Kidney glomerular epithelial cell (primary cell): ENCODE results near the gene PRKN.

ENCODE experiments used
- DNase-seq: peaks from one replicate; lab custom pipeline; 2025; lab: John Stamatoyannopoulos, UW

Gene PRKN

DNA sequence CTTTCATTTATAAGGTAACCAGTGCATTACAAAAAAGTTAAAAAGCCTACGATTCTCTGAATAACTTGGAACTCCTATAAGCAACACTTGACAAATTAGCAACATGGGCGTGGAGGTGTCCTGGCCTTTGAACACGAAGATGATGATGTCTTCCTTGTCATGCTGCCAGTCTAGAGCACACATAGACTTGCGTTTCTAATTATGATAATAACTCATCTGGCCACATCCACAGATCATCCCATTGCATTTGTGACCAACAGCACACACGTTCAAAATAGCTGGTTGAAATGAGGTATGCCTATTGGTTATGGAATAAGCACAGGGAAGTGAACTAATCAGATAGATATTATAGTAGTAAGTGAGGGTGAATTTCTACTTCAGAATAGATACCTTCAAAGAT lies 608.9 kb downstream of the PRKN start:
- no peak for DNase-seq

DNA sequence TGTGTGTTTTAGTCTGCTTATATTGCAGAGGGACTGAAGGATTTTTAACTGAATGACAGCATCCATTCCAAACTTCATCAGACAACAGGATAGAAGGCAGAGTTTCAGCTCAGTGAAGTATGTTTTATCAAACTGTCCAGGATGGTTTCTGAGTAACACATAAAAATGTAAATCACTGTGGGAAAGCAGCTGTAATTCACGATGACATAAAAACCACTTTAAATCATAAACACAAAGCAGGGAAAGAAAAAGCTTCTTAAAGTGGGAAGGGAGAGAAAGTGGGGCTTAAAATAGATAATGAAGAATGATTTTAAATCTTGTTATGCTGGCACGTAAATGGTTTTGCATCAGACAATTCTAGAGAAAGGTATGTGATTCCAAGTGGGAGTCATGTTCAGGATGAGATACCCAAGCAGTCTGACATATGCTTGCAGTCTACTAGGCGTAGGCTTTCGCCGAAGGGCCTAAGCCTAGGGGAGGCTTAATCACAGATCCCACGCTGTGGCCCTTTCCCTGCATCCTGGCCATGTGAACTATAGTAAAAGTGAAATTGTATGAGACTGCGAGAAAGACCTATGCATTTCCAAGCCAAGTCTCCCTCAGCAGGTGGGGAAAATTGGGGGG lies 610.6 kb downstream of the PRKN start:
- DNase-seq: no peak

DNA sequence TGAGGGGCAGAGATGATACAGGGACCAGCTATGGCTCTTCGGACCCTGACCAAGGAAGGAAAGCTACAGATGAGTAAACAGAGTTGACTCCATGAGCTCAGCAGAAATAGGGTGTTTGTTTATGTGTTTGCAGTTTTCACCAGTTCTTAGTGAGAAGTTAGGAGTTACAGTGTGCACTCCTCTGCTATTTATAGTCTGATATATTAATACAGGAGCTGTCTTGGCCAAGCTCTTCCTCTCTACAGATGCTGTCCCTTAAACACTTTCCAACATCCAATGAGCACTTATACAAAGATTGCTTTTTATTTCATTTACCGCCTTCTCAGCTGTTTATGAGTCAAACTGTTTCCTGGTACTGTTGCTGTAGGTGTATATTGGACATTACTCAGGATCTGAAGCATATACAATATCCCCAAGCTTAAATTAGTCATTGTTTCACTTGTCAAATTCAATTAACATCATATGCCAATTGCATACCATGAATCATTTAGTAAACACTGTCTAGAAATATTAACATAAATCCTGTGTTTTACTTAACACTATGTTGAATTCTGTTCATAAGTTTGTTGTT lies 618.0 kb downstream of the PRKN start:
- DNase-seq: no peak

DNA sequence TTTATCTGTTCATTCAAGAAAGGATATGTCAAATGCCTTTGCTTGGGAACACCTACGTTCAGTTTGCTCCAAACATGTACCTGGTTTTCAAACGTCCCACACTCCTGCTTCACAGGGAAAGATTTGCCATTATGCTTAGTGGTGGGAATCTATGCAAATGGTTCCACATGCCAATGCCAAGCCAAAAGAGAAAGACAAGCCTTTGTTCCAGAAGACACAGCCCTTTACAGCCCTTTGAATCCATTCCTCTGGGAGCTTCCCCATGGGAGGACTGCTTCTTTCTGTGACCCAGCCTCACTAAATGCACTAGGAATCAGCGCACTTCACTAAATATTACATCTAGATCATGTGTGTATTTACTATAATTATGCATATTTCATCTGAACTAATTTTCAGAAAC lies 619.5 kb downstream of the PRKN start:
- DNase-seq: no peak

DNA sequence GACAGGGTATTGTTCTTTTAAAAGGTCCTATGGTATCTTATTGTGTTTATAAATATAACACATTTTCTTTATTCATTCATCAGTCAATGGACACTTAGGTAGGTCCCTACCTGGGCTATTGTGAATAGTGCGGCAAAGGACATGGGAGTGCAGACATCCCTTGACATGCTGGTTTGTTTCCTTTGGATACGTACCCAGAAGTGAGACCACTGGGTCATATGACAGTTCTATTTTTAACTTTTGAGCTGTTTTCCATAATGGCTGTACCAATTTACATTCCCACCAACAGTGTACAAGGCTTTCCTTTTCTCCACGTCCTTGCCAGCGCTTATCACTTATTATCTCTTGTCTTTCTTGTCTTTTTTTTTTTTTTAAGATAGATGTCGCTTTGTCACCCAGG lies 627.5 kb downstream of the PRKN start:
- DNase-seq: no peak

DNA sequence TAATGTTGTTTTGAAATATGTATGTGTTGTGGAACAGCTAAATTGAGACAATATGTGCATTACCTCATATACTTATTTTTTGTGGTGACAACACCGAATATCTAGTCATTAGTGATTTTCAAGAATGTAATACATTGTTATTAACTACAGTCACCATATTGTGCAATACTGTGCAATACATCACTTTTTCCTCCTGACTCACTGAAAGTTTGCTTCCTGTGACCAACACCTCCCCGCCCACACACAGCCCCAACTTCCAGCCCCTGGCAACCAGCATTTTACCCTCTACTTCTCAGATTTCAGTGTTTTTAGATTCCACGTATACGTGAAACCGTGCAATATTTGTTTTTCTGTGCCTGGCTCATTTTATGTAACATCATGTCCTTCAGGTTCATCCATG lies 627.9 kb downstream of the PRKN start:
- peak; percentile 79 for DNase-seq

DNA sequence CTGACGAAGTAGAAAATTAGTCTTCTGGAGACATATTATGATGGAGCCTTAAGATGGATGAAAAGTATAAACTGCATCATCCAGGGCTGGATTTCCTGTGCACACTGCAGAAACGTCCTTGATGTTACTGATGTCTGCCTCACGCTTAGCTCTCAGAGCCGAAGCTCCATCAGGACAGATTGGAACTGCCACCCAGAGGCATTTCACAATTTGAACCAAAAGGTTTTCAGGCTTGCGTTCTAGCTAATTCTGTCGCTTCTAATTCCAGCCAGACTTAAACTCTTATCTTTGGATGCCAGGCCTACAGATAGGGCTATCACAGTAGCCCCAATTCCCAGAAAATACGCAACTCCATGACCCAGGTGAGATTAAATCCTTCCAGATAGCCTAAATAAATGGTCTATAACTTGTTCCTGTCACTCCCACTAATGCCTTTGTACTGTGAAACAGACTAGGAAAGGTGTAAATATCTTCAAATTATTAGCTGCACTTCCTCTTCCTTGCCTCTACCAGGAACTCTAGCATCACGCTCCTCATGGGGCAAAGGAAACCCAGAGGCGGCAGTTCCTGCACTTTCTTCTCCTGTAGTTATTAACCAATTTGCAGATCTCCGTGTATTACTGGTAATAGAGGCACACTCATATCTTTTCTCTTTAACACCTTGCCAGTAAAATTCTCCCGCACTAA lies 634.6 kb downstream of the PRKN start:
- DNase-seq: no peak

DNA sequence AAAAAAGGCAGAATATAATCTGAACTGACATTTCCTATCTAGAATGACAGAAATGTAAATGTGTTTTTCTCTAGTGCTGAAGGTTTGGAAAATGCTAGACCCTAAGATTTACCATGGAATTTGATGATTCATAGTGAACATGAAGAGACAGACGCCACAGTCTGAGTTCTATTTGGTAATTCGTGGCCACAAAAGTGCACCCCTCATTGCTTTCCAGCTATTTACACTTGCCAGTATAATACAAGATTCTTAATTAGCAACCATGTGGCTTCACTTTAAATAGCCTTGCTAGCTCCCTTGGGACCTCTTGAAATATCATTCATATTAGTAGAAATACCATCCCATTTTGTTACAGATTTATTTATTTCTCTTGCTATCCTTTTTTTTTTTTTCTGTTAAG lies 636.8 kb downstream of the PRKN start:
- DNase-seq: peak; percentile 90

DNA sequence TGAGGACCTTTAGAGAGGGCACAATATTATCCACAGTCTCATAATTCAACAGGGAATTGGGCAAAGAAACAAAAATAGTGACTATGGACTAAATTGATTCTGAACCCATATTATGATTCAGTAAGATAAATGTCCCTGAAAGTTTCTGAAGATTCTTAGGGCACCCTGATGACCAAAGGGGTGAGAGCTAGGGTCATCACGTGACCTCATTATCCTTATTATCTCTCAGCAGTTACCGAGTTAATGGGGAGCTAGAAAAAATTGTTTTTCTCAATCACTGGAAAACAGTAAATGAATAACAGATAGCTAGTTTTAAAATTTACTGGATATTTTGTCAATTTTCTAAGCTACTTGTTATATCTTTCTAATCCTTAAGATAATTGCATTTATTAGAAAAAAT lies 639.5 kb downstream of the PRKN start:
- DNase-seq: no peak

DNA sequence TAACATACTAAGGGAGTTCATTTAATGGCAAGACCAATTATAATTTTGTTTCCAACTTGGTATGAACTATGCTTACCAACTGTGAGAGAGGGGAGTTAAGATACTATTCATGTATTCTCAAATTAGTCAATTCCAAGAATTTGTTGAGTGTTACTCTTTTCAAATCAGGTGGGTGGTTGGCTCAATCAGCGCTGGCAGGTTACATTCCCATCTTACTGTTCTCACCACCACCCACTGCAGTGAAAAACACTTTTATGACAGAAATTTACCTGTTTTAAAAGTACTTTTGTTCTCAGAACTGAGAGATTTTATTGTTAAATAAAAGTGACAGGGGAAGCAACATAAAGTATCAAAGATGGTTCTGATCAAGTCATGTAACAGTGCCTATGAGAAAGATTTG lies 642.0 kb downstream of the PRKN start:
- DNase-seq: no peak

DNA sequence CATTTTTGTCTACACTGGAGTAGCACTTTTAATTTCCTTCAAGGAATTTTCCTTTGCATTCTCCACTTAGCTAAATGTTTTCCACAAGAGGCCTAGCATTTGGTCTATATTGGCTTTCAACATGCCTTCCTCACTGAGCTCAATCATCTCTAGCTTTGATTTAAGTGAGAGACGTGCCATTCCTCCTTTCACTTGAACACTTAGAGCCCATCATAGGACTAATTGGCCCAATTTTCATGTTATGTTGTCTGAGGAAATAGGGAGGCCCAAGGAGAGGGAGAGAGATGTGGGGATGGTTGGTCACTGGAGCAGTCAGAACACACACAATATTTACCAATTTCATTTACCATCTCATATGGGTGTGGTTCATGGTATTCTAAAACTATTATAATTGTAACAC lies 645.0 kb downstream of the PRKN start:
- DNase-seq: no peak

DNA sequence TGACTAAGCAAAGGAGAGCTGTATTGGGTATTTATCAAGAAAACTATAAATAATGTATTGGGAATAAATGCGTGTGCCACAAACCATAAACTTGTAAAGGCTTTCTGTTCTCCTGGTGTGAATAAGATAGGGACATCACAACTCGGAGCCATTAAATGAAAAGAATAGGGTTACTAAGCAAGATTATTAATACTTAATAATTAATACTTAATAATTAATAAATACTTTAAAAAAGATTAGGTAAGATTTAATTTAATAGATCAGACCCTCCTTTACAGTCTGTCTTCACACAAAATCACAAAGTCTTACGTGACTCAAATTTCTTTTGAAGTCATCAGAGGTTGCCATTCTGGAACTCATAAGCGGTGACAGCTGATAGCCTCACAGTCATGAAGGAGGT lies 648.9 kb downstream of the PRKN start:
- no peak for DNase-seq

DNA sequence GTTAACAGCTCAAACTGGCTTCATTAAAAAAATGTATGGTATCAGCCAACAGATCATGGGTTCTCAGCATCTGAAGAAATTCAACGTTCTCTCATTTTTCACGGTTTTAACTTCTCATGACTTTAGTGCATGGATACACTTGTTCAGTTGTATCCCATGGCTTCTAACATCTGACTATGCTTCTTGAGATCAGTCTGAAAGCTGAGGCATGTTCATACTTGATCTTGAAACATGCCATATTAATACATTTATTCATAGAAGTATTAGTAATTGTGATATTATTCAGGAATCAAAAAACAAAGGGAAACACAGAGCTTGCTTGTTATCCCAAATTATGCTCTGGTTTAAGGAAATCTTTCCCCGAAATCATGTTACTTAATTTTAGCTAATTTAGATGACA lies 649.4 kb downstream of the PRKN start:
- no peak for DNase-seq

DNA sequence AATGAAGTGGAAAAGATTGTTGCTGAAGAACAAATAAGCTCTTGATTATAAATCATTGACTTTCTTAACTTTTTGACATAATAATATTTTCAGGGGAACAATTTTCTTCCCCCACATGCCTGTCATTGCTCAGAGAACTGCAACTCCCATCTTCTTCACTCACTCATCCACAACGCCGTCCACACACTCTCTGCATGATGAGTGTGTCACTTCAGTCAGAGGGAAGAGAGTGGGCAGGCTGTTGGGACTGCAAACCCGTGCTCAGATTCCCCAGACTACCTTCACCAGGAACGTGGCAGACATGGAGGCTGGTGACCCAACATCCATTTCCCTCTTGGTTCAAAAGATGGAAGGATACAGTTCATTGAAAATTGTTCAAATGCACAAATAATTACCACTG lies 650.8 kb downstream of the PRKN start:
- peak; percentile 36 for DNase-seq

DNA sequence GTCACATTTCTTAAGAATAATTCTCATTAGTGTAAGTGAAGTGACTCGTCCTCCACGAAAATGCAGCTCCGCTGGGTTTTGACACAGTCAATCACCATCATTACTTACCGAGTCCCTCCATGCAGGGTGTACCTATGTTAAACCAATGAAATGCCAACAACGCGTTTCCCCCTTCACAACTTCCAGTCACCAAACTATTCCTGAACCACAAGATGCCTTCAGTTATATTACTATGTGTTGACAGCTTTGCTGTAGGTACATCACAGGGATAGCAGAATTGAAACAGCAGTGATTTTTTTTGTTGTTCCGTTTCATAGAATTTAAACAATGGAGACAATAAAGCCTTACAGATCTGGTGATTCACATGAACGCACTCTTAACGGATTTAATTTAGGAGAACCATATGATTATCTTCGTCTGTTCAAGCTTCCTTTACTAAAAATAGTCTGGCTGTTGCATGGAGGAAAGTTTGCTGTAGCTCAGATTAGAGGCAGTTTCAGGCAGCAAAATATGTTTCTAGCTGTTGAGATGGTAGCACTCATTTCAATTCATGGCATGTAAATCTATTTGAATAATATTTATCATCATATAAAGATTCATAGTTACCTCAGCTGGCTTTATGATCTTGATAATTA lies 652.8 kb downstream of the PRKN start:
- DNase-seq: peak; percentile 33

DNA sequence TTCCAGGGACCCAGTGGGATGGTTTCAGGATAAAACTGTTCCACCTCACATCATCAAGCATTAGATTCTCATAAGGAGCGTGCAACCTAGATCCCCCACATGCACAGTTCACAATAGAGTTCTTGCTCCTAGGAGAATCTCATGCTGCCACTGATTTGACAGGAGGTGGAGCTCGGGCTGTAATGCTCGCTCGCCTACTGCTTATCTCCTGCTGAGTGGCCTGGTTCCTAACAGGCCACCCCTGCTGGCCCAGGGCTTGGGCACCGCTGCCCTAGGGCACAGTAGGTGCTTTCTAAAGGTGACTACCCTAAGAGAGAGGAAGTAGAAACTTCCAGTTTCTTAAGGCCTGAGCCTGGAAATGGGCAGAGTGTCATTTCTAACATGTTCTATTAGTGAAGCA lies 656.9 kb downstream of the PRKN start:
- DNase-seq: no peak

DNA sequence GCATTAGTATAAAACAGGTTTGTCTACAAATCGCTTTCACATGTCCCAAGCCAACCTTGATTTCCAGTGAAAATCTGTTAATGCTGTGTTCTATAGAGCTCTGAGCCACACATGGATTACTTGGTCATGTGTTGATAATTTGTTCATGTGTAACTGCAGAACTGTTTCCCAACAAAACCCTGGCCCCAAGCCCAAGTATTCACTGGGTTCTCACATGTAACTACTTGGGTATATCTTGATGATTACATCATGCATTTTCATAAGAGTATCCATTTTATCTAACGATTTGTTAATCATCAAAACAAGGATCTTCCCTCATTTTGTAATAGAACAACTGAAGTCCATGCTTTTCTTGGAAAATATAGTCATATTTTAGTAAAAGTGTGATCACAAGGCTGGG lies 657.6 kb downstream of the PRKN start:
- no peak for DNase-seq

DNA sequence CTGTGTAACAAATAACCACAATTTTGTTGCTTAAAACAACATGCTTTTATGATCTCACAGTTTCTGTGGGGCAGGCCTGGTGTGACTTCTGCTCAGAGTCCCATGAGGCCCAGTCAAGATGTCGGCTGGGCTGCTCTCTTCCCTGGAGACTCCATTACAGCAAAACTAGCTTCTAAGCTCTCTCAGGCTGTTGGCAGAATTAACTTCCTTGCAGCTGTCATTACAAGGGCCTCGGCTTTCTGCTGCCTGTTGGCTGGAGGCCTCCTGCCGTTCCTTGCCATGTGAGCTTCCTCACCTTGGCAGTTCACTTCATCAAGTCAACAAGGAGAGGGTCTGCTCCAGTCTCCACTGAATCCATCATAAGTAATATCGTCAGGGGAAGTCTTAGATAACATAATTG lies 659.2 kb downstream of the PRKN start:
- DNase-seq: no peak

DNA sequence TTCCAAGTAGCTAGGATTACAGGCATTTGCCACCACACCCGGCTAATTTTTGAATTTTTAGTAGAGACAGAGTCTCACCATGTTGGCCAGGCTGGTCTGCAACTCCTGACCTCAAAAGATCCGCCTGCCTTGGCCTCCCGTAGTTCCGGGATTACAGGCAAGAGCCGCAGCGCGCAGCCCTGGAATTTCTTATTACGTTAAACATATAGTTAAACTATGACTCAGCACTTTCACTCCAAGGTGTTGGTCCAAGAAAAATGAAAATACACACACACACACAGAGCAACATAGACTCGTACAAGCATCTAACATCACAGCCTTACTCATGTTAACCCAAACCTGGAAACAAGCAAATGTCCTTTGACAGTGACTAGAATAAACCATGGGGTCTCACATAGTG lies 663.9 kb downstream of the PRKN start:
- DNase-seq: no peak

DNA sequence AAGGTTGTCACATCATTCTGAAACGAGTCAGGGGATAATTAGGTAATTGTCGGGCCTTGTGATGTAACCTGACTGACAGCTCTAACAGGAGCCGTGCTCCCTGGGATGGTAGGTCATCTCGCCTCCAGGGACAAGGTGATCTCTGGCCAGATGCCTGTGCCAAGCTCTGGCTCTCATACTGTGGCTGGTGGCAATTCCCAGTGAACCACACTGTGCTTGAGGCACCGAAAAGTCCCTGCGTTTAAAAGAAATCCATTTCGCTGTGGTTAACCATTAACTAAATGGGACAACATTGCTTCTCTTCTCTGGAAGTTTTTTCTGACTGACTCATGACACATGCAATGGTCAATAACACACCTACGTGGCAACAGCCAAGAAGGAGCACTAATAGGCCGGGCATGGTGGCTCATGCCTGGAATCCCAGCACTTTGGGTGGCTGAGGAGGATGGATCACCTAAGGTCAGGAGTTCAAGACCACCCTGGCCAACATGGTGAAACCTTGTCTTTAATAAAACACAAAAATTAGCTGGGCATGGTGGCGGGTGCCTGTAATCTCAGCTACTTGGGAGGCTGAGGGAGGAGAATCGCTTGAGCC lies 669.2 kb downstream of the PRKN start:
- DNase-seq: peak; percentile 98

DNA sequence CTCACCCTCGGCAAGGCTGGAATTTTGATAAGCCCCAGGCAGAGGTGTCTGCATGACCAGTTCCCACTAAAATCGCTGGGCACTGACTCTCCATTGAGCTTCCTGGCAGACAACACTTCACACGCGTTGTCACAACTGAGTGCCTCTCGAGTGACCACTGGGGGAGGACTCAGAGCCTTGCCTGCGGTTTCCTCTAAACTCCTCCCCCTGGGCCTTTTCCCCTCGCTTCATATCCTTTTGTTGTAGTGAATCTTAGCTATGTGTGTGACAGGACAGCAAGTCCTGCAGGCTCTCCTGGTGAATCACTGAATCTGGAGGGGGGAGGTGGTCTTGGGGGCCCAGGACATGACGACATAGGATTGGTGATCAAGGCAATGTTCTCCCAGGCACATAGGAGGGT lies 670.8 kb downstream of the PRKN start:
- peak; percentile 95 for DNase-seq

DNA sequence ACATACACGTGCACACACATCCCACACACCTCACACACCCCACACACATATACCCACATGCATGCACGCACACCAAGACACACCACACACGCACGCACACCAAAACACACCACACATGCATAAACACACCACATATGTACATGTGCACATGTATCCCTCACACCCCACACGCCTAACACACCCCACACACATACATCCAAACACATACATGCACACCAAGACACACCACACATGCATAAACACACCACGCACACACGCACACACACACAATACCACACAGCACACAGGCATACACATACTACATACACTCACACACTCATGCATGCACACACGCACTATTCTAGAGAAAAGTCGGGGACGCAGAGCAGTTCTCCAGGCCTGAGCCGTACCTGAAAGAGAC lies 671.5 kb downstream of the PRKN start:
- no peak for DNase-seq

DNA sequence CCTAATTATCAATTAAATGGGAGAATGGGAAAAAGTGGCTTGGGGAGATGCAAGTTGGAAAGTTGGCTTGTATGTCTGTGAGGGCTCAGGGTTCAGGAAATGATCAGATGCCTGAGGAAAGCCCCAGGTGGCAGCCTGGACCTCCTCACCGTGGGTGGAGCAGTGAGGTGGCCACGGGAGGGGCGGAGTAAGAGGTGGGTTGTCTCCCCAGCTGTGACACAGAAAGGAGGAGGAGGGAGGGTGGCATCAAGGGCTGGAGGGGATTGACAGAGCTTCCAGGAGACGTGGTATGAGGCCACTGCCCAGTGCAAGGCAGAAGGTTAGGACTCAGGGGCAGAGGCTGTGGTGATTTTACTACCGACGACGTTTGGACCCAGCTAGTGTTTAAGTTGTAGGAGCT lies 672.2 kb downstream of the PRKN start:
- DNase-seq: no peak
